ENCODE data around the gene VBP1. TPM values are rescaled to one million over a fixed set of nuclear protein-coding genes. Genes with fewer than 3 reads are reported as not detected.

The VBP1 gene
- total RNA-seq, 1 donor from 2014 or later, result 33.9 TPM

DNA sequence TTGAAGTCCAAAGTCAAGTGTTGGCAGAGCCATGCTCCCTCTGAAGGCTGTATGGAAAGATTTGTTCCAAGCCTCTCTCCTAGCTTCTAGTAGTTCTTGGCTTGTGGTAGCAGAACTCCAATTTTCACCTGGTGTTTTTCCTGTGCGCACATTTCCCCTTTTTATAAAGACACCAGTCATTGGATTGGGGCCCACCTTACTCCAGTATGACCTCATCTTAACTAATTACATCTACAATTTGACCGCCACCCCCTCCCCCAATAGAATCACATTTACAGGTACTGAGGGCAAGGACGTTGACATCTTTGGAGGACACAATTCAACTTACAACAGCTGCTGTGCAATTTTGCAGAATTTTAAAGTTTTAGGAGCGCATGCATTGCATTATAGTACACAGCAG is 31.2 kb downstream of the VBP1 start:
- ATAC-seq, result no peak
- Histone ChIP-seq H3K4me1 (no peaks in the 10 kb centered on the region), H3K36me3 (no peaks in the 10 kb centered on the region), H3K4me3 (no peak overlapping the region), H3K9me3 (no peaks in the 10 kb centered on the region), H3K27me3 (no peaks in the 10 kb centered on the region), H3K27ac (no peak overlapping the region)
- no peak for DNase-seq
- no peak for TF ChIP-seq CTCF (IDR thresholded peaks at IDR 0.05)
- intact Hi-C loops (cut with DNase I), result no loop called here

- intact Hi-C loops (cut with DNase I), result no loop called here
- Histone ChIP-seq H3K4me1 (no peaks in the 10 kb centered on the region), H3K27ac (no peak overlapping the region), H3K9me3 (no peaks in the 10 kb centered on the region), H3K4me3 (no peak overlapping the region), H3K27me3 (no peaks in the 10 kb centered on the region), H3K36me3 (no peaks in the 10 kb centered on the region)
- ATAC-seq (no peak), DNase-seq (no peak)
- TF ChIP-seq CTCF (IDR thresholded peaks at IDR 0.05), result no peak
Observed at GRCh38 chrX:155251391-155251790, 35.1 kb downstream of the VBP1 start.

DNA sequence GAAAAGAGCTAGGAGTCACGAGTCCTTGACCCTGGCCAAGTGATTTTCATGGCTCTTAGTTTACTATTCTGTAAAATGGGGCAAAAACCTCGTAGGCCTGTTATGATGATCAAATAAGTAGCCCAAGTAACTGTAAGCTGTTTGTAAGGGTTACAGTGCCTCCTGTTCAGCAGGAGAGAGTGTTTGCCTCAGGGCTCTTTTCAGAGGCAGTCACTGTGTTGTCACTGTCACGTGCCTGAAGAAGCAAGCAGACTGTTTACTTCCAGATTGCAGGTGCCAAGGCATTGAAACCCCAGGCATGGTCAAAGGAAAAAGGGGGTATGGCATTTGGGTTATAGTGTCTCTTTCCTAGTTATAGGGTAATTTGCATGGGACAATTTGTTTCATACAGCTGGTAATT is 43.5 kb downstream of the VBP1 start:
- H3K27me3 ChIP-seq, result no peaks in the 10 kb centered on the region
- H3K4me3 ChIP-seq, result no peak overlapping the region
- DNase-seq, result no peak
- H3K9me3 ChIP-seq, result no peaks in the 10 kb centered on the region
- intact Hi-C loops (cut with DNase I), result no loop called here
- no peak overlapping the region for H3K27ac ChIP-seq
- no peaks in the 10 kb centered on the region for H3K4me1 ChIP-seq
- no peak for ATAC-seq
- no peaks in the 10 kb centered on the region for H3K36me3 ChIP-seq
- no peak for TF ChIP-seq CTCF (IDR thresholded peaks at IDR 0.05)

- DNase-seq, result no peak
- ATAC-seq, result no peak
- no peaks in the 10 kb centered on the region for H3K36me3 ChIP-seq
- TF ChIP-seq CTCF (IDR thresholded peaks at IDR 0.05), result no peak
- no peak overlapping the region for H3K27ac ChIP-seq
- H3K27me3 ChIP-seq, result no peaks in the 10 kb centered on the region
- H3K9me3 ChIP-seq, result no peaks in the 10 kb centered on the region
- H3K4me3 ChIP-seq, result peak overlapping the region; percentile 45
- H3K4me1 ChIP-seq, result no peaks in the 10 kb centered on the region
- intact Hi-C loops (cut with DNase I), result no loop called here
Observed at GRCh38 chrX:155262970-155263754, 46.9 kb downstream of the VBP1 start.

- ATAC-seq, result peak; percentile 91
- Histone ChIP-seq H3K36me3 (no peaks in the 10 kb centered on the region), H3K9me3 (no peaks in the 10 kb centered on the region), H3K27me3 (no peaks in the 10 kb centered on the region), H3K27ac (no peak within 1 kb of the TSS), H3K4me1 (no peaks in the 10 kb centered on the region), H3K4me3 (peak within 1 kb of the TSS; percentile 45)
- intact Hi-C loops (cut with DNase I), result no loop called here
- peak; percentile 69 for DNase-seq
- no peak for TF ChIP-seq CTCF (IDR thresholded peaks at IDR 0.05)
Observed at GRCh38 chrX:155263854-155264628, 47.8 kb downstream of the VBP1 start, which contains the start of gene RAB39B. RAB39B (minus strand) TSS chrX:155264491; CDS start chrX:155264288, 203 bp downstream.
